Measurements from ENCODE around the gene LRP4. TPM values are rescaled to one million over a fixed set of nuclear protein-coding genes. Genes with fewer than 3 reads are reported as not detected.

LRP4 gene
- total RNA-seq, 1 donor from 2014 or later, result 24.5 TPM

DNA sequence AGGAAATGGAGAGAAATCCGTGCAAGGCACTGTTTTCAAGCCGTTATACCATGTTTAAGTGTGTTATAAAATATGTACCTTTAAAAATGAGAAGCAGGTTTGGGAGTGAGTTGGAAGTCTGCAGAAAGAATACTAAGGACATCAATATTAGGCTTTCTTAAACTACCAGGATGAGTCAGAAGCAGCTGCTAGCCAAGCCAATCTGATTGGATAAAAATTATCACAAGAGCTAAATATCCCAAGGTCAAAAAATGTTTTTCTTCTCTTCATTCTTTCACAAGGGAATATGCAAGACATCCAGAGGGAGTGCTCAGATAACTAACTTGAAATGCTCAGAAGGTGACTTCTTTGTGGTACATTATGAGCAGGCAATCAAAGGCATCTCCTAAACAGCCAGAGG, 53.0 kb downstream of the LRP4 start:
- no peak for DNase-seq (ENCODE audit: low read depth, low spot score)
- no peak for TF ChIP-seq CTCF (conservative IDR thresholded peaks at IDR 0.05)
- no peak overlapping the region for H3K4me3 Mint-ChIP-seq
- no peaks in the 10 kb centered on the region for H3K27me3 Mint-ChIP-seq (ENCODE audit: low read depth)
- H3K36me3 Mint-ChIP-seq (ENCODE audit: low read depth), result peaks cover 14% of the 10 kb centered on the region
- H3K4me1 Mint-ChIP-seq, result no peaks in the 10 kb centered on the region
- no peaks in the 10 kb centered on the region for H3K9me3 Mint-ChIP-seq
- no peak overlapping the region for H3K27ac Mint-ChIP-seq (ENCODE audit: unreplicated experiment)

DNA sequence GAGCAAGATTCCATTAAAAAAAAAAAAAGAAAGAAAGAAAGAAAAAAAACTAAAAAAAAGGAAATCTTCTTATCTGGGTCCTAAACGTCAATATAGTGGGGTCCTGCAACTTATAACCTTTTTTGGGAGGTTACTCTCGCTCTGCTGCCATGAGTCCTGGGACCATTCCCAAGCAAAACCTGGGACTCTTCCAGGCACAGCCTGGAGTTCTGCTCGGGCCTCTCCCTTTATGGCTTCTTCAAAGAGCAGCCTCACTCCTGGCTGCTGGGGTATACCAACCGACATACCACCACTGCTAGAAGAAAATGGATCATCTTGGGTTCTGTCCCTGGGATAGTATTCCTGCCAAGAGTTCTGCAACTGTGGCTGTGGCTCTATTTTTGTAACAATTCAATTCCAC, 58.1 kb downstream of the LRP4 start:
- Mint-ChIP-seq H3K4me1 (no peaks in the 10 kb centered on the region), H3K9me3 (no peaks in the 10 kb centered on the region), H3K36me3 (ENCODE audit: low read depth) (peaks cover 13% of the 10 kb centered on the region), H3K4me3 (no peak overlapping the region), H3K27me3 (ENCODE audit: low read depth) (no peaks in the 10 kb centered on the region), H3K27ac (ENCODE audit: unreplicated experiment) (no peak overlapping the region)
- no peak for DNase-seq (ENCODE audit: low read depth, low spot score)
- no peak for TF ChIP-seq CTCF (conservative IDR thresholded peaks at IDR 0.05)

DNA sequence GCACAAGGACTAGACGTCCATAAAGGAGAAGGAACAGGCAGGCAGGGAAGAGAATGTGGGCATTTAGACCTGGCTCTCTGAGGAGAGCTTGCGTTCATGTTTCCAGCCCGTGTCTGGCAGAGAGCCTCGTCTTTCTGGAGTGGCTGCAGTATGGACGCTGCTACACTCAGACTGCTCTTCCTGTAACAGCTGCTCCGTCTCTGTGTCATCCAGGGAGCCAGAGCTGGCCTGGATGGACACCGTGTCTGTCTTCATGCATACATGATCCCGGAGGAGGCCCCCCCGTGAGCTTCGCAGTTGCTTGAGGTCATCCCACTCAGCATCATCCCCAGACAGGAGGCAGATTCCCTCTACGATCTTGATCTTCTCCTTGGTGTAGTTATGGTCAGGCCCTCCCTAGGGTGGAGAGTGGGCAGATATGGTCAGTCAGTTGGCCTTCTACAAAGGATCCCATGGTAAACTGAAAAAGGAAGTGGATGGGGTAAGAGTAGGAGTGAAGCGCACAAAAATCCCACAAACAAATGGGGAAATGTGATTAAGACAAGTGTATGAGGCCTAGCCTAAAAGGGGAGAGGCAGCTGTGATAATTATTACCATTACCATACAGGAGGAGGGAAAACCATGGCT, 59.3 kb downstream of the LRP4 start:
- peaks cover 10% of the 10 kb centered on the region for H3K36me3 Mint-ChIP-seq (ENCODE audit: low read depth)
- no peak for TF ChIP-seq CTCF (conservative IDR thresholded peaks at IDR 0.05)
- no peak overlapping the region for H3K4me3 Mint-ChIP-seq
- H3K27me3 Mint-ChIP-seq (ENCODE audit: low read depth), result no peaks in the 10 kb centered on the region
- peaks cover 4% of the 10 kb centered on the region for H3K4me1 Mint-ChIP-seq
- H3K27ac Mint-ChIP-seq (ENCODE audit: unreplicated experiment), result peak overlapping the region; percentile 36
- H3K9me3 Mint-ChIP-seq, result no peaks in the 10 kb centered on the region
- DNase-seq (ENCODE audit: low read depth, low spot score), result no peak

DNA sequence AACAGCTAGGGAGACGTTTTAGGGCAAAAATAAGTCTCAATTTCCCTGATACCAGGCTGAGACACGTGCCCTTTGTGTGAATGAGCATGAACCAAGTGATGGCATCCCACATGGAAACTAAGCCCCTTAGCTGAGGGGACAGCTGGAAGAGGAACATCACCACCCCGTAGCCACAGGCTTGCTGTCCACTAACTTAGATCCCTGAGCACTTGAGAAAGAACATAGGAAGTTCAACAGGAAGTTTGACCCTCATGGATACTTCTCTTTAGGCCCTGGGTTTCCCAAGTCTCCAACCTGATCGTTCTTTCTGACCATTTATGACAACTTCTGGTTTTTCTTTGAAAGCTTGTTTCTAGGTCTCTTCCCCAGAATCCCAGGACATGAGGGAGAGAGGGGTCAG, 60.7 kb downstream of the LRP4 start:
- H3K27ac Mint-ChIP-seq (ENCODE audit: unreplicated experiment), result no peak overlapping the region
- TF ChIP-seq CTCF (conservative IDR thresholded peaks at IDR 0.05), result no peak
- no peaks in the 10 kb centered on the region for H3K9me3 Mint-ChIP-seq
- no peak overlapping the region for H3K4me3 Mint-ChIP-seq
- H3K4me1 Mint-ChIP-seq, result peaks cover 14% of the 10 kb centered on the region
- H3K27me3 Mint-ChIP-seq (ENCODE audit: low read depth), result no peaks in the 10 kb centered on the region
- peaks cover 5% of the 10 kb centered on the region for H3K36me3 Mint-ChIP-seq (ENCODE audit: low read depth)
- DNase-seq (ENCODE audit: low read depth, low spot score), result no peak

DNA sequence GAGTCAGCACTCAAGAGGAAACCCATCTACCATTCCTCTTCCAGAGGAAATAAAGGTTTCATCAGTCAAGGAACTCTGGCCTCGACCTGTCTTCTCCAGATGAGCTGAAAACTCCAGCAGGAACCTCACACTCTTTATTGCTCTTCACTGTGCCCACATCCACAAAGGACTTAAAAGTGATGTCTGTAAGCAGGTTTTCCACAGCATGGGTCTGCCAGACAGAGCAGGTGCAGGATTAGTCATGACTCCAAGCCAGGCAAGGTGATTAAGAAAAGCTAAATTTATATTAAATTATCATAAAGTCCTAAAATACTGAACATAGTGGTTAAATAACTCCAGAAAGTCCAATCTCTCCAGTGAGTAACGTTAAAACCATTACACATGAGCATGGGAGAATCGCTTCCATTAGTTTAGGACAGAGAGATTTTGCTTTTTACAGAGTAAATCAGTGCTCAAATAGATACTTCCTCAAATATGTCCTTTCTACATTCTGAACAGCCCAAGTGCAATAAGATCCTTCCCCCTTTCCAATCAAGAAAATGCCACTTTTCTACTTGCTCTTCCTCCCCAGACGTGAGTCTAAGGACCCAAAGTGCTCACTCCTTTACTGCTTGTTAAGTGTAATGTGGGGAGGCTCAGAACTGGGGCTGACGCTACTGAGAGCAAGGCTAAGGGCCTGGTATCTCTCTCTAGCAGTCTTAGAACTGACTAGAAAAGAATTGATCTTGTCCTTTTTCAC, 61.6 kb downstream of the LRP4 start:
- Mint-ChIP-seq H3K27ac (ENCODE audit: unreplicated experiment) (no peak overlapping the region), H3K36me3 (ENCODE audit: low read depth) (peaks cover 5% of the 10 kb centered on the region), H3K27me3 (ENCODE audit: low read depth) (no peaks in the 10 kb centered on the region), H3K9me3 (no peaks in the 10 kb centered on the region), H3K4me1 (peaks cover 14% of the 10 kb centered on the region), H3K4me3 (no peak overlapping the region)
- no peak for DNase-seq (ENCODE audit: low read depth, low spot score)
- TF ChIP-seq CTCF (conservative IDR thresholded peaks at IDR 0.05), result no peak
